HCT116 (cell line): ENCODE results near the gene TCEA2.

Experiments
- EGR1 ChIP-seq: IDR thresholded peaks from 2 replicates; pipeline ENCODE4 v1.6.1; 2012; ENCODE audit warnings: low read depth
- EZH2 ChIP-seq: fragments of 200-600 bp; sonication (generic); IDR thresholded peaks from 2 replicates; pipeline ENCODE4 v1.6.1; 2017; ENCODE audit warnings: antibody characterized with exemption, mixed run types
- JUND ChIP-seq: IDR thresholded peaks from 2 replicates; pipeline ENCODE4 v1.6.1; 2012
- POLR2A ChIP-seq: IDR thresholded peaks from 2 replicates; pipeline ENCODE4 v1.7.0; 2011; ENCODE audit warnings: borderline replicate concordance; ENCODE audit not compliant: insufficient read depth, insufficient read length; ENCODE audit errors: extremely low read depth
- POLR2AphosphoS5 ChIP-seq: IDR thresholded peaks from 2 replicates; pipeline ENCODE4 v1.6.1; 2011; ENCODE audit warnings: mild to moderate bottlenecking, low read depth, low read length, moderate library complexity
- SP1 ChIP-seq: IDR thresholded peaks from 2 replicates; pipeline ENCODE4 v1.6.1; 2012; ENCODE audit warnings: low read depth
- YY1 ChIP-seq: IDR thresholded peaks from 2 replicates; pipeline ENCODE4 v1.6.1; 2011; ENCODE audit warnings: low read length, low read depth, moderate library complexity, mild to moderate bottlenecking; ENCODE audit not compliant: insufficient replicate concordance; ENCODE audit errors: extremely low read depth
- TF ChIP-seq, protein P1 (sequence below), 3 experiments: fragments of 200-600 bp in 1 of 3; sonication (generic) in 1 of 3; IDR thresholded peaks in 2 of 3; conservative IDR thresholded peaks in 1 of 3; 2 replicates each; pipeline ENCODE4 v1.5.1; 2012 to 2017; ENCODE audit warnings: low read depth in 2 of 3, low read length in 2 of 3, antibody characterized with exemption in 1 of 3, borderline replicate concordance in 1 of 3, control low read depth in 1 of 3, mild to moderate bottlenecking in 1 of 3, mixed read lengths in 1 of 3, mixed run types in 1 of 3, moderate library complexity in 1 of 3; ENCODE audit not compliant: insufficient read depth in 1 of 3
- TF ChIP-seq, protein P2 (sequence below): IDR thresholded peaks from 2 replicates; pipeline ENCODE4 v1.6.1; 2011; ENCODE audit warnings: mild to moderate bottlenecking, low read length, moderate library complexity; ENCODE audit not compliant: insufficient replicate concordance; ENCODE audit errors: extremely low read depth
- TF ChIP-seq, protein P3 (sequence below): IDR thresholded peaks from 2 replicates; pipeline ENCODE4 v1.6.1; 2012

GRCh38 chr20:64111841-64112641 is 49.0 kb downstream of the TCEA2 start:
- TF ChIP-seq, protein P1, sequence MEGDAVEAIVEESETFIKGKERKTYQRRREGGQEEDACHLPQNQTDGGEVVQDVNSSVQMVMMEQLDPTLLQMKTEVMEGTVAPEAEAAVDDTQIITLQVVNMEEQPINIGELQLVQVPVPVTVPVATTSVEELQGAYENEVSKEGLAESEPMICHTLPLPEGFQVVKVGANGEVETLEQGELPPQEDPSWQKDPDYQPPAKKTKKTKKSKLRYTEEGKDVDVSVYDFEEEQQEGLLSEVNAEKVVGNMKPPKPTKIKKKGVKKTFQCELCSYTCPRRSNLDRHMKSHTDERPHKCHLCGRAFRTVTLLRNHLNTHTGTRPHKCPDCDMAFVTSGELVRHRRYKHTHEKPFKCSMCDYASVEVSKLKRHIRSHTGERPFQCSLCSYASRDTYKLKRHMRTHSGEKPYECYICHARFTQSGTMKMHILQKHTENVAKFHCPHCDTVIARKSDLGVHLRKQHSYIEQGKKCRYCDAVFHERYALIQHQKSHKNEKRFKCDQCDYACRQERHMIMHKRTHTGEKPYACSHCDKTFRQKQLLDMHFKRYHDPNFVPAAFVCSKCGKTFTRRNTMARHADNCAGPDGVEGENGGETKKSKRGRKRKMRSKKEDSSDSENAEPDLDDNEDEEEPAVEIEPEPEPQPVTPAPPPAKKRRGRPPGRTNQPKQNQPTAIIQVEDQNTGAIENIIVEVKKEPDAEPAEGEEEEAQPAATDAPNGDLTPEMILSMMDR (IDR thresholded peaks at IDR 0.05 in 2 of 3, conservative IDR thresholded peaks at IDR 0.05 in 1 of 3; ENCODE audit: borderline replicate concordance in 1 of 3, insufficient read depth in 1 of 3, low read depth in 2 of 3, low read length in 2 of 3) = no peak
- no peak for TF ChIP-seq EZH2
- no peak for TF ChIP-seq POLR2A
- TF ChIP-seq JUND = no peak
- TF ChIP-seq YY1 = no peak
- TF ChIP-seq POLR2AphosphoS5 = no peak
- no peak for TF ChIP-seq EGR1
- no peak for TF ChIP-seq SP1
- TF ChIP-seq, protein P2, sequence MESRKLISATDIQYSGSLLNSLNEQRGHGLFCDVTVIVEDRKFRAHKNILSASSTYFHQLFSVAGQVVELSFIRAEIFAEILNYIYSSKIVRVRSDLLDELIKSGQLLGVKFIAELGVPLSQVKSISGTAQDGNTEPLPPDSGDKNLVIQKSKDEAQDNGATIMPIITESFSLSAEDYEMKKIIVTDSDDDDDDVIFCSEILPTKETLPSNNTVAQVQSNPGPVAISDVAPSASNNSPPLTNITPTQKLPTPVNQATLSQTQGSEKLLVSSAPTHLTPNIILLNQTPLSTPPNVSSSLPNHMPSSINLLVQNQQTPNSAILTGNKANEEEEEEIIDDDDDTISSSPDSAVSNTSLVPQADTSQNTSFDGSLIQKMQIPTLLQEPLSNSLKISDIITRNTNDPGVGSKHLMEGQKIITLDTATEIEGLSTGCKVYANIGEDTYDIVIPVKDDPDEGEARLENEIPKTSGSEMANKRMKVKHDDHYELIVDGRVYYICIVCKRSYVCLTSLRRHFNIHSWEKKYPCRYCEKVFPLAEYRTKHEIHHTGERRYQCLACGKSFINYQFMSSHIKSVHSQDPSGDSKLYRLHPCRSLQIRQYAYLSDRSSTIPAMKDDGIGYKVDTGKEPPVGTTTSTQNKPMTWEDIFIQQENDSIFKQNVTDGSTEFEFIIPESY = no peak
- TF ChIP-seq, protein P3, sequence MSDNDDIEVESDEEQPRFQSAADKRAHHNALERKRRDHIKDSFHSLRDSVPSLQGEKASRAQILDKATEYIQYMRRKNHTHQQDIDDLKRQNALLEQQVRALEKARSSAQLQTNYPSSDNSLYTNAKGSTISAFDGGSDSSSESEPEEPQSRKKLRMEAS = no peak
